Medulla oblongata (tissue), 1 donor: ENCODE data around the gene PHETA1.
"Not testable (repeated sequence)": the region's sequence is repeated elsewhere in the genome, so short reads cannot be mapped to it uniquely, and the experiment has no call there.

Experiments
- DNase-seq: peaks from one replicate; pipeline ENCODE4 v3.0.0-alpha.2; 2015; ENCODE audit errors: extremely low spot score

Gene PHETA1

DNA sequence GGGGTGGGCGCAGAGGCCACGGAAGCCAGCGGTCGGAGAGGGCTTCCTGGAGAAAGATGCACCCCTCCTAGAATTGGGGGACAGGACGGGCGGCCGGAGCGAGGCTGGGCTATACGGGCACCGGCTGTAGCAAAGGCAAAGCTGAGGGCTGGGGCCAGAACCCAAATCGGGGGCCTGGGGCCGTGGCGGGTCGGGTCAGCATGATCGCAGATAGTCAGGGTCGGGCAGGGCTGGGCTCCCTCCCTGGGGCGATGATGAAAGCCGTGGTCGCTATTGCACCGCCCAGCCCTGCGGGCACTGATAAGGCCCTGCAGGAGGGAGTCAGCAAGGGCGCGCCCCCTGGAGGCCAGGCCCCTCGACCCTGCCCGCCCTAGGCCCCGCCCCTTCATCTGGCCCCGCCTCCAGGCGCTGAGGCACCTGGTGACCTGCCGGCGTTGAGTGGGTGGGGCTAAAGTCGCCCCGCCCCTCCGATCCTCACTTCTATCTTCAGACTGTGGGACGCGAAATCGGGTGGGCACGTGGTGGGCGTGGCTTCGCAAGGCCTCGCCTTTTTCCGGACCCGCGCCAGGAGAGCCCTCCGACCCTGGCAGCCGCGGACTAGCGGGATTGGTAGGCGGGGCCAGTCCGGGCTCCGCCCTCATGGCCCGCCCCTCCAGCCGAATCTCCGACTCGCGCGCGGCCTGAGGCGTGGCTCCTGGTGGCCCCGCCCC lies 36.4 kb upstream of the PHETA1 start:
- peak; percentile 92 for DNase-seq

GRCh38 chr12:111404362-111405148 lies 35.7 kb upstream of the PHETA1 start:
- no peak for DNase-seq

- DNase-seq, result not testable (repeated sequence)
These were observed 33.6 kb upstream of the PHETA1 start for GRCh38 chr12:111402490-111402824.

DNA sequence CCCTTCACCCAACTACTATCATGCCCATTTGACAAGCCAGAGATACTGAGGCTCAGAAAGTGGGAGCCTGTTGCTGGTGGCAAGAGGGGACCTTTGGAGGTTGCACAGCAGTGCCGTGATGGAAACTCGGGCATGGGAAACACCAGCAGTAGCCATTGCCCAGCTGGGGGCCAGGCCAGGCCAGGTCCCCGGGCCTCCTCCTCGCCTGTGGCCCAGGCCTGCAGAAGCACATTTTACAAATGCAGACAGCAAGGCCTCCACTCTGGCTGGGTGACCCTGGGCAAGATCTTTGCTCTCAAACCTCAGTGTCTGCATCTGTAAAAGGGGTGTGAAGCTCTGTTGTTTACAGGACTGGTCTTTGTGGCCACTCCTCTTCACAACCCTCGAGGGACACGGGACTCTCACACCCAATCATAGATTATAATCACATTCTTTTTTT lies 32.3 kb upstream of the PHETA1 start:
- DNase-seq, result no peak

- DNase-seq, result not testable (repeated sequence)
These were observed 31.0 kb upstream of the PHETA1 start for GRCh38 chr12:111399741-111400404.

- DNase-seq, result peak; percentile 74
These were observed 29.6 kb upstream of the PHETA1 start for GRCh38 chr12:111398530-111398929.

DNA sequence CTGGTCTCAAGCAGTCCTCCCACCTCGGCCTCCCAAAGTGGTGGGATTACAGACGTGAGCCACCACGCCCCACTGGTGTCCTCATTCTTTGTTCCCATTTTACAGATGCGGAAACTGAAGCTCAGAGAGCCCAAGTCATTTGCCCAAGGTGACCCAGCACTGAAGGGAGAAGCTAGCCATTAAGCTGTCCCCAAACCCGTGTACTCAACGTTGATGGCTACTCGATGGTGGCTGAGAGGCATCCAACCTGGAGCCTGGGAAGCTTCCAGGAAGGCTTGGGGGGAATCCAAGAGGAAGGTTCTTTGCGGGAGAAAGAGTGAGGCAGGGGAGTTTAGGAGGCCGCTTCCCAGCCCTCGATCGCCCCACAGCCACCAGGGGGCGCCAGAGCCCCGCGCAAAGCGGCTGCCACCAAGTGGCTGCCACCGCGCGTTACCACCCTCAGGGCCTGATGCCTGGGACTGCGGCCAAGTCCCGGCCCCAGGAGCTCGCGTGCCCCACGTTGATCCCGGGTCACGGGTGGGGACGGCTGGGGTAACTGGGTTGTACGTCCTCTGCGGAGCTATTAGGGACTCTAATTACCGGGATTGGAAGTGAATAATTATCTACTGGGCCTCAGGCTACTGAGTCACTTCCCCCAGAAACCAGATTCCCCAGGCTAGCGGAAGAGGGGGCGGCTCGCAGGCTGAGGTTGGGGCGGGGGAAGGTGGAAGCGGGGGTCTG lies 28.0 kb upstream of the PHETA1 start:
- DNase-seq, result peak; percentile 89

GRCh38 chr12:111396271-111396670 lies 27.4 kb upstream of the PHETA1 start:
- DNase-seq, result not testable (repeated sequence)

DNA sequence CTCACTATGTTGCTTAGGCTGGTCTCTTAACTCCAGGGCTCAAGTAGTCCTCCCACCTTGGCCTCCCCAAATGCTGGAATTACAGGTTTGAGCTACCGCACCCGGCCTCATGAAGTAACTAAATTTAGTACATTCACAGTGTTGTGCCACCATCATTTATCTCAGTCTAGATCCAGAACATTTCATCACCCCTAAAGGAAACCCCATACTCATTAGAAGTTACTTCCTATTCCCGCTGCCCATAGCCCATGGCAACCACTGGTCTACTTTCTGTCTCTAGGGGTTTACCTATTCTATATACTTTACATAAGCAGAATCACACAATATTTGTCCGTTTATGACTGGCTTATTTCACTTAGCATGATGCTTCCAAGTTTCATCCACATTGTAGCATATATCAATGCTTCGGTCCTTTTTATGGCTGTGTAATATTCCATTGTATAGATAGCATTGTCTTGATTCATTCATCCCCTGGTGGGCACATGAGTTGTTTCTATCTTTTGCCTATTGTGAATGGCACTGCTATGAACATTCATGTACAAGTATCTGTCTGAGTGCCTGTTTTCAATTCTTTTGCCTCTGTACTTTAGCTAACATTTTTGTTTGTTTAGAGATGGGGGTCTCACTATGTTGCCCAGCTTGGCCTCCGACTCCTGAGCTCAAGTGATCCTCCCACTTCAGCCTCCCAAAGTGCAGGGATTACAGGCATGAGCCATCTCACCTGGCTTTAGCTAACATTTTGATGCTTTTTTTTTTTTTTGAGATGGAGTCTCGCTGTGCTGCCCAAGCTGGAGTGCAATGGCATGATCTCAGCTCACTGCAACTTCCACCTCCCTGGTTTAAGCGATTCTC lies 26.7 kb upstream of the PHETA1 start:
- DNase-seq, result no peak

GRCh38 chr12:111394480-111394879 lies 25.6 kb upstream of the PHETA1 start:
- DNase-seq, result no peak

DNA sequence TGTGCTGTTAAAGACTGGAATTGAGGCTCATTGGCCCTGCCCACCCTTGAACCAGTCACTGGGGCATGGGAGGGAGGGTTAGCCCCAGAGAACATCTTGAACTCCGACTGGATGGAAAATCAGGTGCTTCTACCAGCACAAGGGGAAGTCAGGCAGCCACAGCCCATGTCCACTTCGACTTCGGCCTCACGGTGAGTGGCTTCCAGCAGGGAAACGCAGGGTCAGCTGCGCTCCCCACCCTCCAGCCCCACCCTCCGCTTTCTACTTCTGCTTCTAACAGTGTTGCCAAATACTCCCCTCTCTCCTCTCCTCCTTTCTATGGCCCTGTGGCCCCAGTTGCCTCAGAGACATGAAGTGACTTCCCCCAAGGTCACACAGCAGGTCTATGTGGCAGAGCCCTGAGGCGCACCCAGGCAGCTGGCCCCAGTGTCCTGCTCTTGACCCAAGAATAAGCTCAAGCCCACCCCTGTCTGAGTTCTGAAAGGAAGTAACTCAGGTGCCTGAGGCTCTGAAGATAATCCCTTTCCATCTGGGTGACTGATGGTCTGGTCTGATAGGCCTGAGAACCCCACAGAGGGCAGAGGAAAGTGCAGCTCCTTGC lies 24.9 kb upstream of the PHETA1 start:
- peak; percentile 38 for DNase-seq

GRCh38 chr12:111390910-111391309 lies 22.0 kb upstream of the PHETA1 start:
- DNase-seq, result no peak

DNA sequence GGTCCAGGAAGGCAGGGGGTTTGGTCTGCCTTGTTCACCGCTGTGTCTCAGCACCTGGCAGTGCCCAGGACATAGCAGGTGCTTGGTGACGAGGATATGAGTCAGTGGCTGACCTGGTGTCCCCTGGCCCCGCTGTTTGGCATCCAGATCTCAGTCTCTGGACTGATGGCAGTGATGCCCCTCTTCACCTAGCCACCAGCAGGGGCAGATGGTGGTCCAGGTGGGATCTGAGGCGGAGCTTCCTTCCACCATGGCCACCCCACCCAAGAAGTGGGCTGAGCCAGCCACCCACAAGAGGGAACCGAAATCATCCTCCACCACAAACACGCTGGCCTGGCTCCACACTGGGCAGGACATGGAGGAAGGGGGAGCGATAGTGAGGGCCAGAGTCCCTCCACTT lies 20.7 kb upstream of the PHETA1 start:
- DNase-seq, result no peak

DNA sequence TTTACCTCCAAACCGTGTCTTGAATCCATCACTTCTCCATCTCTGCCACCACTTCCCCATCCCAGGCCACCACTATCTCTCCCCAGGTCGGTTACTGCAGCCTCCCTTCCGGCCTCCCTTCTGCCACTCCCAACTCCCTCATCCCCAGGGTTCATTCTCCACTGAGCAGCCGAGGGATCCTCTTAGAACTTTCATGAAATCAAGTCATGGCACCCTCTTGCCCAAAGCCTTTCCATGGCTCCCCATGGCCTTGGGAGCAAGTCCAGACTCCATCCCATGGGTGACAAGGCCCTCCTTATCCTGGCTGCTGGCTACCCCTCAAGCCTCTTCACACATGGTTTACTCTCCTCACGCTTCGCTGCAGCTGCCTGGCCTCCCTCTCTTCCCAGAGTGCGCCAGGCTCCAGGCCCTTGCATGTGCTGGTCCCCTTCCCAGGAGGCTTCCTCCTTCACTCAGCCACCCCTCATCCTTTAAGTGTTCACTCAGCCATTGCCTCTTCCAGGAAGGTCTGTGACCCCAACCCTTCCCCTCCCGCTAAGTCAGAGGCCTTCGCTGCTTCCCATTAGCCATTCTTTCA lies 18.9 kb upstream of the PHETA1 start:
- DNase-seq, result no peak

DNA sequence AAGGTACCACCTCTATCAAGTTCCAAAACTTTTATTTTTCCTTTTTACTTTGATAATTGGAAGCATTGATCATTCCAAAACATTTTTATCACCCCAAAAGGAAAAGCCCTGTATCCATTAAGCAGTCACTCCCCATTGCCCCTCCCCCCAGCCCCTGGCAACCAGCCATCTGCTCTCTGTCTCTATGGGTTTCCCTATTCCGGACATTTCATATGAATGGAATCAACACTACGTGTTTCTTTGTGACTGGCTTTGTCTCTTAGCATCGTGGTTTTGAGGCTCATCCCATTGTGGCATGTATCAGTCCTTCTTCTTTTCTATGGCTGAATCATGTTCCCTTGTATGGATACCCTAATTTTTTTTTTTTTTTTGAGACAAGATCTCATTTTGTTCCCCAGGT lies 18.0 kb upstream of the PHETA1 start:
- no peak for DNase-seq

DNA sequence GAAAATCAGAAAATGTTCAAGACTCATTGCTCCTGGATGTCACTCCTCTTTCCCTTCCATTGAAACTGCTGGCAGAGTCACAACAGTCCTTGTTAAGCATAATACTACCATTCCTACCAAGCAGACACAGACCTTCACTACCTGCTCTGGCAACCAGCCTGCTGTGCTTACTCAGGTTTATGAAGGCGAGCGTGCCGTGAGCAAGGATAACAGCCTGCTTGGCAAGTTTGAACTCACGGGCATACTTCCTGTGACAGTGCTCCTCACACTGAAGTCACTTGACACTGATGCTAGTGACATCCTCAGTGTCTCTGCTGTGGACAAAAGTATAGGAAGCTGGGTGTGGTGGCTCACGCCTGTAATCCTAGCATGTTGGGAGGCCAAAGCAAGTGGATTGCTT lies 15.7 kb upstream of the PHETA1 start:
- DNase-seq, result no peak

- DNase-seq, result no peak
These were observed 11.2 kb upstream of the PHETA1 start for GRCh38 chr12:111379942-111380554.

GRCh38 chr12:111377440-111377839 lies 8.5 kb upstream of the PHETA1 start:
- no peak for DNase-seq

DNA sequence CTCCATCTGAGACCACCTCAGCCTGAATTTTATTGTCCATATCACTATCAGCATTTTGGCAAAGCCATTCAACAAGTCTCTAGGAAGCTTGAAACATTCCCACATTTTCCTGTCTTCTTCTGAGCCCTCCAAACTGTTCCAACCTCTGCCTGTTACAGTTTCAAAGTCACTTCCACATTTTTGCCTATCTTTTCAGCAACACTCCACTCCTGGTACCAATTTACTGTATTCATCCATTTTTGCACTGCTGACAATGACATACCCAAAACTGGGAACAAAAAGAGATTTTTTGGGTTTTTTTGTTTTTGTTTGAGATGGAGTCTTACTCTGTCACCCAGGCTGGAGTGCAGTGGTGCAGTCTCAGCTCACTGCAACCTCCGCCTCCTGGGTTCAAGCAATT lies 4.3 kb upstream of the PHETA1 start:
- DNase-seq, result not testable (repeated sequence)
